A549 (cell line): ENCODE data around the gene COMT.

ENCODE experiments used
- CHD2 ChIP-seq: fragments of 150-350 bp; IDR thresholded peaks from 2 replicates; pipeline ENCODE4 v1.6.1; 2014; ENCODE audit warnings: low read length; ENCODE audit not compliant: partially characterized antibody
- CTCF ChIP-seq: fragments of >200 bp; sonication (Bioruptor Twin); formaldehyde crosslinking; IDR thresholded peaks from 3 replicates; pipeline ENCODE4 v1.5.1; 2016
- POLR2A ChIP-seq: IDR thresholded peaks from 2 replicates; pipeline ENCODE4 v1.6.1; 2012; ENCODE audit warnings: mild to moderate bottlenecking, low read length
- RAD21 ChIP-seq, 2 experiments: fragments of >200 bp in 1 of 2; sonication (Bioruptor Twin) in 1 of 2; formaldehyde crosslinking in 1 of 2; IDR thresholded peaks in 1 of 2; conservative IDR thresholded peaks in 1 of 2; 2 replicates in 1 of 2; 3 replicates in 1 of 2; pipeline ENCODE4 v1.6.1; 2012 to 2018; ENCODE audit warnings: inconsistent platforms in 1 of 2
- TF ChIP-seq, protein P1 (sequence below): fragments of 450-650 bp; IDR thresholded peaks from 2 replicates; pipeline ENCODE4 v1.6.1; 2014; ENCODE audit warnings: antibody characterized with exemption
- TF ChIP-seq, protein P2 (sequence below): fragments of 200-600 bp; sonication (generic); IDR thresholded peaks from 2 replicates; pipeline ENCODE4 v1.6.1; 2016; ENCODE audit warnings: antibody characterized with exemption, mild to moderate bottlenecking, moderate library complexity

DNA sequence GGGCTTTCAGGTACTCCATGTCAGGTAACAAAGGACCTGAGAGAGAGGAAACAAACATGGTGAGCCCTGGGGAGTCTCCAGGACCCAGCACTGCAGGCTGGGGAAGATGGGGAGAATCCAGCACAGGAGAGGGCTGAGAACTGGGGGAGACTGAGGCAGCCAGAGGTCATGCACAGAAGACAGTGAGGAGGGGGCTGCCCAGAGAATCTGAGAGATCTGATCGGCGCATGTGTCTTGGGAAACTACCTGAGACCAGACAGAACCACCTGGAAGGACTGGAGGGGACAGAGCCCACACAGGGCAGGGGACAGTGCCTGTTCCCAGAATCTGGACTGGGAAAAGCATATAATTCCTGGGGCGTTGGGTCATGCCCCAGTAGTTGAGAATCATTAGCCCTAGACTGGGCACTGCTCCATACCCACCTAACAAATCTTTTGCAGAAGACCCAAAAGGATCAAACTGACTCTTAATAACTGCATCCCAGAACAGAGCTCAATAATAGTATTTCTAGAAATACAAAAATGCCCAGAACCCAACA lies 20.0 kb upstream of the COMT start:
- TF ChIP-seq POLR2A (no peak), CTCF (no peak), RAD21 (conservative IDR thresholded peaks at IDR 0.05 in 1 of 2, IDR thresholded peaks at IDR 0.05 in 1 of 2) (no peak), CHD2 (no peak)
- TF ChIP-seq, protein P1, sequence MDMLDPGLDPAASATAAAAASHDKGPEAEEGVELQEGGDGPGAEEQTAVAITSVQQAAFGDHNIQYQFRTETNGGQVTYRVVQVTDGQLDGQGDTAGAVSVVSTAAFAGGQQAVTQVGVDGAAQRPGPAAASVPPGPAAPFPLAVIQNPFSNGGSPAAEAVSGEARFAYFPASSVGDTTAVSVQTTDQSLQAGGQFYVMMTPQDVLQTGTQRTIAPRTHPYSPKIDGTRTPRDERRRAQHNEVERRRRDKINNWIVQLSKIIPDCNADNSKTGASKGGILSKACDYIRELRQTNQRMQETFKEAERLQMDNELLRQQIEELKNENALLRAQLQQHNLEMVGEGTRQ = no peak
- TF ChIP-seq, protein P2, sequence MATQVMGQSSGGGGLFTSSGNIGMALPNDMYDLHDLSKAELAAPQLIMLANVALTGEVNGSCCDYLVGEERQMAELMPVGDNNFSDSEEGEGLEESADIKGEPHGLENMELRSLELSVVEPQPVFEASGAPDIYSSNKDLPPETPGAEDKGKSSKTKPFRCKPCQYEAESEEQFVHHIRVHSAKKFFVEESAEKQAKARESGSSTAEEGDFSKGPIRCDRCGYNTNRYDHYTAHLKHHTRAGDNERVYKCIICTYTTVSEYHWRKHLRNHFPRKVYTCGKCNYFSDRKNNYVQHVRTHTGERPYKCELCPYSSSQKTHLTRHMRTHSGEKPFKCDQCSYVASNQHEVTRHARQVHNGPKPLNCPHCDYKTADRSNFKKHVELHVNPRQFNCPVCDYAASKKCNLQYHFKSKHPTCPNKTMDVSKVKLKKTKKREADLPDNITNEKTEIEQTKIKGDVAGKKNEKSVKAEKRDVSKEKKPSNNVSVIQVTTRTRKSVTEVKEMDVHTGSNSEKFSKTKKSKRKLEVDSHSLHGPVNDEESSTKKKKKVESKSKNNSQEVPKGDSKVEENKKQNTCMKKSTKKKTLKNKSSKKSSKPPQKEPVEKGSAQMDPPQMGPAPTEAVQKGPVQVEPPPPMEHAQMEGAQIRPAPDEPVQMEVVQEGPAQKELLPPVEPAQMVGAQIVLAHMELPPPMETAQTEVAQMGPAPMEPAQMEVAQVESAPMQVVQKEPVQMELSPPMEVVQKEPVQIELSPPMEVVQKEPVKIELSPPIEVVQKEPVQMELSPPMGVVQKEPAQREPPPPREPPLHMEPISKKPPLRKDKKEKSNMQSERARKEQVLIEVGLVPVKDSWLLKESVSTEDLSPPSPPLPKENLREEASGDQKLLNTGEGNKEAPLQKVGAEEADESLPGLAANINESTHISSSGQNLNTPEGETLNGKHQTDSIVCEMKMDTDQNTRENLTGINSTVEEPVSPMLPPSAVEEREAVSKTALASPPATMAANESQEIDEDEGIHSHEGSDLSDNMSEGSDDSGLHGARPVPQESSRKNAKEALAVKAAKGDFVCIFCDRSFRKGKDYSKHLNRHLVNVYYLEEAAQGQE = no peak
